Activated CD8-positive, alpha-beta T cell treated with anti-CD3 and anti-CD28 coated beads for 36 hours (primary cell): ENCODE results near the gene SEMA6C. TPM values are rescaled to one million over a fixed set of nuclear protein-coding genes. Genes with fewer than 3 reads are reported as not detected.
"Not testable (repeated sequence)": the region's sequence is repeated elsewhere in the genome, so short reads cannot be mapped to it uniquely, and the experiment has no call there.

Experiments
- ATAC-seq: fragments of 200-7000 bp; cut with Tn5 transposase; one replicate; pipeline ENCODE4 v1.10.0; 2021; ENCODE audit warnings: mild to moderate bottlenecking, moderate library complexity
- CTCF ChIA-PET: fragments of 350-600 bp; sonication (Branson Sonifier 250); formaldehyde crosslinking; loops from one replicate; lab custom pipeline; 2021; ENCODE audit warnings: antibody characterized with exemption; lab: Charles Lee
- POLR2A ChIA-PET: fragments of 350-600 bp; sonication (Branson Sonifier 250); formaldehyde crosslinking; loops from one replicate; lab custom pipeline; 2021; ENCODE audit warnings: antibody characterized with exemption; lab: Charles Lee
- DNase-seq: peaks from one replicate; pipeline ENCODE4 v3.0.0-alpha.2; 2020
- H3K27ac Mint-ChIP-seq: one replicate; pipeline ENCODE4 v1.8.0; 2021; ENCODE audit warnings: mild to moderate bottlenecking, mixed read lengths
- H3K27me3 Mint-ChIP-seq: one replicate; pipeline ENCODE4 v1.8.0; 2021; ENCODE audit warnings: mixed read lengths
- H3K36me3 Mint-ChIP-seq: one replicate; pipeline ENCODE4 v1.8.0; 2021; ENCODE audit warnings: low read depth, mixed read lengths
- H3K4me1 Mint-ChIP-seq: one replicate; pipeline ENCODE4 v1.8.0; 2021; ENCODE audit warnings: low read depth, mixed read lengths
- H3K4me3 Mint-ChIP-seq: one replicate; pipeline ENCODE4 v1.8.0; 2021; ENCODE audit warnings: mild to moderate bottlenecking, moderate library complexity, mixed read lengths
- H3K9me3 Mint-ChIP-seq: one replicate; pipeline ENCODE4 v1.8.0; 2021; ENCODE audit warnings: mixed read lengths
- intact Hi-C: fragments of 100-400 bp; cut with micrococcal nuclease; formaldehyde crosslinking; loops from one replicate; pipeline ENCODE4 v1.10.0; 2022
- total RNA-seq, 2 experiments: library from RNA; stranded (reverse); gene quantifications; one replicate each; pipeline ENCODE4 v1.2.3, GENCODE V29; 2021
- TF ChIP-seq, protein P1 (sequence below): fragments of 200-600 bp; IDR thresholded peaks from one replicate; pipeline ENCODE4 v1.8.0; 2022; ENCODE audit warnings: antibody characterized with exemption, mild to moderate bottlenecking

Gene SEMA6C, protein sequence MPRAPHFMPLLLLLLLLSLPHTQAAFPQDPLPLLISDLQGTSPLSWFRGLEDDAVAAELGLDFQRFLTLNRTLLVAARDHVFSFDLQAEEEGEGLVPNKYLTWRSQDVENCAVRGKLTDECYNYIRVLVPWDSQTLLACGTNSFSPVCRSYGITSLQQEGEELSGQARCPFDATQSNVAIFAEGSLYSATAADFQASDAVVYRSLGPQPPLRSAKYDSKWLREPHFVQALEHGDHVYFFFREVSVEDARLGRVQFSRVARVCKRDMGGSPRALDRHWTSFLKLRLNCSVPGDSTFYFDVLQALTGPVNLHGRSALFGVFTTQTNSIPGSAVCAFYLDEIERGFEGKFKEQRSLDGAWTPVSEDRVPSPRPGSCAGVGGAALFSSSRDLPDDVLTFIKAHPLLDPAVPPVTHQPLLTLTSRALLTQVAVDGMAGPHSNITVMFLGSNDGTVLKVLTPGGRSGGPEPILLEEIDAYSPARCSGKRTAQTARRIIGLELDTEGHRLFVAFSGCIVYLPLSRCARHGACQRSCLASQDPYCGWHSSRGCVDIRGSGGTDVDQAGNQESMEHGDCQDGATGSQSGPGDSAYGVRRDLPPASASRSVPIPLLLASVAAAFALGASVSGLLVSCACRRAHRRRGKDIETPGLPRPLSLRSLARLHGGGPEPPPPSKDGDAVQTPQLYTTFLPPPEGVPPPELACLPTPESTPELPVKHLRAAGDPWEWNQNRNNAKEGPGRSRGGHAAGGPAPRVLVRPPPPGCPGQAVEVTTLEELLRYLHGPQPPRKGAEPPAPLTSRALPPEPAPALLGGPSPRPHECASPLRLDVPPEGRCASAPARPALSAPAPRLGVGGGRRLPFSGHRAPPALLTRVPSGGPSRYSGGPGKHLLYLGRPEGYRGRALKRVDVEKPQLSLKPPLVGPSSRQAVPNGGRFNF
- total RNA-seq, result 1 to 10 TPM; 3.4 to 3.7 TPM

DNA sequence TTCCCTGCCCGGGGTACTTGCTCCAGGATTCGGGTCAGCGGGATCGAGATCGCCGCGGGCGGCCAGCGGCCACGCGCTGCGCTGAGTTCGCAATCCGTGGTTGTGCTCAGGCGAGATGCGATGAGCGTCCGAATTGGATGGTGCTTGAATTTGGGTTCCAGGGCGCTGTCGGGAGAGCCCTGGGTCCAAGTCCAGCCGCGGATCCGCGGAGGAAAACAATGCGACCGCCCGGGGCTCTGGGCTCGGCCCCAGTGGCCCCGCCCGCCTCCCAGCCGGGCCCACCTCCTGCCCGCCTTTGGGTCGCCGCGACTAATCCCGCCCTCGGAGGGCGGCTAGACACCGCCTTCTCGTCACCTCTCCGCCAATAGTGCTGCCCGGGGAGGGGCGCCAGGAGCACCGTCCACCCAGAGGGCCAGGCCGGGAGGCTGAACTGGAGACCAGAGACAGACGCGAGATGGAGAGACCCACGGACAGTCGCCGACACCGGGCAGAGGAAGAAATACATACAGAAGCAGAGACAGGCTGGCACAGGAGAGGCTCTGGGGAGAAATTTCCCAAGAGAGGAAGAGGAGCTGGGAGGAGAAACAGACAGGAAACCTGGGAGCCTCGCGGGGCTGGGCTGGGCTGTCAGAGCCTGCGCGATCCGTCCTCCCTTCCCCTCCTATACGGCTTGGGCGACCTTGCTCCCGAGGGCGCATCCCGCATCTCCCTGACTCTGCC is at the start of gene SEMA6C:
SEMA6C (minus strand) TSS at position 220 of the 720 bp plus-strand sequence. CDS start 4,010 bp downstream, outside the sequence.
- TF ChIP-seq, protein P1, sequence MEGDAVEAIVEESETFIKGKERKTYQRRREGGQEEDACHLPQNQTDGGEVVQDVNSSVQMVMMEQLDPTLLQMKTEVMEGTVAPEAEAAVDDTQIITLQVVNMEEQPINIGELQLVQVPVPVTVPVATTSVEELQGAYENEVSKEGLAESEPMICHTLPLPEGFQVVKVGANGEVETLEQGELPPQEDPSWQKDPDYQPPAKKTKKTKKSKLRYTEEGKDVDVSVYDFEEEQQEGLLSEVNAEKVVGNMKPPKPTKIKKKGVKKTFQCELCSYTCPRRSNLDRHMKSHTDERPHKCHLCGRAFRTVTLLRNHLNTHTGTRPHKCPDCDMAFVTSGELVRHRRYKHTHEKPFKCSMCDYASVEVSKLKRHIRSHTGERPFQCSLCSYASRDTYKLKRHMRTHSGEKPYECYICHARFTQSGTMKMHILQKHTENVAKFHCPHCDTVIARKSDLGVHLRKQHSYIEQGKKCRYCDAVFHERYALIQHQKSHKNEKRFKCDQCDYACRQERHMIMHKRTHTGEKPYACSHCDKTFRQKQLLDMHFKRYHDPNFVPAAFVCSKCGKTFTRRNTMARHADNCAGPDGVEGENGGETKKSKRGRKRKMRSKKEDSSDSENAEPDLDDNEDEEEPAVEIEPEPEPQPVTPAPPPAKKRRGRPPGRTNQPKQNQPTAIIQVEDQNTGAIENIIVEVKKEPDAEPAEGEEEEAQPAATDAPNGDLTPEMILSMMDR, result no peak
- Mint-ChIP-seq H3K4me3 (peak within 1 kb of the TSS; percentile 70), H3K27me3 (peaks cover 3% of the 10 kb centered on the region), H3K9me3 (no peaks in the 10 kb centered on the region), H3K36me3 (no peaks in the 10 kb centered on the region), H3K27ac (peak within 1 kb of the TSS; percentile 41), H3K4me1 (peaks cover 6% of the 10 kb centered on the region)
- intact Hi-C loops, result no loop called here
- CTCF ChIA-PET, result interaction anchor here (1.9 to 3.3 kb wide), 3 partner anchors 10 to 47 kb away, joined by 6 to 20 read pairs (median 13); partner anchors contain the start of gene TNFAIP8L2
- ATAC-seq (peak; percentile 99), DNase-seq (peak; percentile 89)
- POLR2A ChIA-PET, result interaction anchor here (0.5 to 5.1 kb wide), 3 partner anchors 10 to 186 kb away, joined by 3 to 21 read pairs (median 6); partner anchors contain the start of genes CDC42SE1, MLLT11 and TNFAIP8L2

DNA sequence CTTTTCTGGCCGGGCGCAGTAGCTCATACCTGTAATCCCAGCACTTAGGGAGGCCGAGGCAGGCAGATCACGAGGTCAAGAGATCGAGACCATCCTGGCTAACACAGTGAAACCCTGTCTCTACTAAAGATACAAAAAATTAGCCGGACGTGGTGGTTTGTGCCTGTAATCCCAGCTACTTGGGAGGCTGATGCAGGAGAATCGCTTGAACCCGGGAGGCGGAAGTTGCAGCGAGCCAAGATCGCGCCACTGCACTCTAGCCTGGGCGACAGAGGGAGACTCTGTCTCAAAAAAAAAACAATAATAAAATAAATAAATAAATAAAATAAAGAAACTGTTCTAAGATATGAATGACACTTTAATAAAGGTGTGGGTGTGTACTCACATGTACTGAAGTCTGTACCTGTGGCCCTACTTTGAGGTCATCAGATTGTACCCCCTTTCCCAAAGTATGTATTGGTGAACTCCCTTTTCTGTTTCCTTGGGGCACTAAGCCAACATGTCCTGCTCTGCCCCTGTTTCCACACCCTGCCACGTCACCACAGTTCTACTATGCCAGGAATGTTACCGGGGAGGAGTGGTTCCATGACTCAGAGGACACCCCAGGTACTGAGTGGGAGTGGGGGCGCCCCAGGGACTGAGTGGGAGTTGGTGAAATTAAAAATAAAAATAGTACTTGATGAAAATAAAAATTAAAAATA is 48.6 kb upstream of the SEMA6C start:
- ATAC-seq, H3K27me3 Mint-ChIP-seq, H3K27ac Mint-ChIP-seq, H3K9me3 Mint-ChIP-seq, DNase-seq, H3K4me3 Mint-ChIP-seq: not testable (repeated sequence)
- POLR2A ChIA-PET, result interaction anchor here (0.8 kb wide), 1 partner anchor 63 kb away, joined by 3 read pairs; no protein-coding TSS in a partner anchor
- Mint-ChIP-seq H3K36me3 (peaks cover 16% of the 10 kb centered on the region), H3K4me1 (peaks cover 22% of the 10 kb centered on the region)
- intact Hi-C loops, result loop anchor here (5.0 kb wide), 2 partner anchors 57 to 147 kb away; partner anchors contain the start of gene PSMD4
- CTCF ChIA-PET, result interaction anchor here (0.7 to 4.7 kb wide), 4 partner anchors 57 to 719 kb away, joined by 3 to 28 read pairs (median 3); no protein-coding TSS in a partner anchor

DNA sequence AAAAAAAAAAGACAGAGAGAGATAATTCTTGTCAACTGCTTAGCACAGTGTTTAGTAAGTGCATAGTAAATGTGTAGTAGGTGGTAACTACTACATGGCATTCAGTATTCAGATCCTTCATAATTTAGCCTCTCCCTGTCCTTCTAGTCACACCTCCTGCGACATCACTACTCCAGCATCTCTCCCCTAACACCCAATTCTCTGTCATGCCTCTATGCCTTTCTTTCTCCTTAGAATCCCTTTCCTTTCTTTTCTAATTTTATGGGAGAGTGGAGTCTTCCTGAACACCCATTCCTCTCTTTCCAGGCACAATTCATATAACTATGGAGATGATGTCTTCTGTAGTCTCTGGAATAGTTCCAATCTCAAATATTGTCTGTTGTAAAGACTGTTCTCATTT is 47.4 kb upstream of the SEMA6C start:
- TF ChIP-seq, protein P1, result no peak
- CTCF ChIA-PET, result interaction anchor here (1.2 to 4.7 kb wide), 3 partner anchors 22 to 94 kb away, joined by 3 to 28 read pairs (median 4); no protein-coding TSS in a partner anchor
- Mint-ChIP-seq H3K9me3 (no peaks in the 10 kb centered on the region), H3K36me3 (peaks cover 8% of the 10 kb centered on the region), H3K27me3 (no peaks in the 10 kb centered on the region), H3K27ac (no peak overlapping the region), H3K4me1 (peaks cover 20% of the 10 kb centered on the region), H3K4me3 (no peak overlapping the region)
- DNase-seq (no peak), ATAC-seq (no peak)
- intact Hi-C loops, result no loop called here
- POLR2A ChIA-PET, result no interaction called here

DNA sequence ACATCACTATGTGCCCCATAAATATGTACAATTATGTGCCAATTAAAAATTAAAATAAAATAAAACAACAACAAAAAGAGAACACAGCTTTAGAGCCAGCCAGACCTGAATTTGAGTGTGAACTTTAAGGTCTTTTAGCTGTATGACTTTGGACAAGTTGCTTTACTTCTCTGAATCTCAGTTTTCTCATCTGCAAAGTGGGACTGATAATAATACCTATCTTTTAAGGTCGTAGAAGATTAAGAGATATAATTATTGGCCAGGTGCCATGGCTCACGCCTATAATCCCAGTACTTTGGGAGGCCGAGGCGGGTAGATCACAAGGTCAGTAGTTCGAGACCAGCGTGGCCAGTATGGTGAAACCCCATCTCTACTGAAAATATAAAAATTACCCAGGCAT is 46.9 kb upstream of the SEMA6C start:
- no peaks in the 10 kb centered on the region for H3K9me3 Mint-ChIP-seq
- H3K4me1 Mint-ChIP-seq, result peaks cover 25% of the 10 kb centered on the region
- DNase-seq (no peak), ATAC-seq (no peak)
- peaks cover 5% of the 10 kb centered on the region for H3K36me3 Mint-ChIP-seq
- CTCF ChIA-PET, result interaction anchor here (0.6 to 4.7 kb wide), 3 partner anchors 22 to 108 kb away, joined by 4 to 28 read pairs (median 4); no protein-coding TSS in a partner anchor
- intact Hi-C loops, result no loop called here
- no peak overlapping the region for H3K4me3 Mint-ChIP-seq
- H3K27ac Mint-ChIP-seq, result no peak overlapping the region
- TF ChIP-seq, protein P1, result no peak
- H3K27me3 Mint-ChIP-seq, result no peaks in the 10 kb centered on the region
- POLR2A ChIA-PET, result interaction anchor here (0.8 to 1.0 kb wide), 2 partner anchors 61 to 254 kb away, joined by 3 read pairs; partner anchors contain the start of gene PSMD4
